Stomach (tissue), 4 donors: ENCODE results near the gene PRRX2.

Experiments
- CTCF ChIP-seq, 7 experiments: fragments of 450-650 bp in 4 of 7; fragments of 200-600 bp in 3 of 7; sonication (generic) in 3 of 7; IDR thresholded peaks; one replicate each; pipeline ENCODE4 v1.5.1; 2016 to 2019; ENCODE audit warnings: antibody characterized with exemption in 7 of 7, control low read depth in 2 of 7, mild to moderate bottlenecking in 1 of 7
- POLR2A ChIP-seq, 4 donors: fragments of 450-650 bp; IDR thresholded peaks; one replicate each; pipeline ENCODE4 v1.6.1; 2016; ENCODE audit warnings: antibody characterized with exemption in 4 of 4, control low read depth in 2 of 4, mild to moderate bottlenecking in 1 of 4, moderate library complexity in 1 of 4

GRCh38 chr9:129669946-129670345, 4.5 kb downstream of the PRRX2 start:
- TF ChIP-seq POLR2A (IDR thresholded peaks at IDR 0.05) = no peak
- no peak for TF ChIP-seq CTCF (IDR thresholded peaks at IDR 0.05)
